GM04504 (cell line): Measurements from ENCODE around the gene CRTAC1.
"Not testable (repeated sequence)": the region's sequence is repeated elsewhere in the genome, so short reads cannot be mapped to it uniquely, and the experiment has no call there.

Experiments used
- DNase-seq: peaks from one replicate; pipeline ENCODE4 v3.0.0-alpha.2; 2012; ENCODE audit warnings: low read depth

CRTAC1 gene

DNA sequence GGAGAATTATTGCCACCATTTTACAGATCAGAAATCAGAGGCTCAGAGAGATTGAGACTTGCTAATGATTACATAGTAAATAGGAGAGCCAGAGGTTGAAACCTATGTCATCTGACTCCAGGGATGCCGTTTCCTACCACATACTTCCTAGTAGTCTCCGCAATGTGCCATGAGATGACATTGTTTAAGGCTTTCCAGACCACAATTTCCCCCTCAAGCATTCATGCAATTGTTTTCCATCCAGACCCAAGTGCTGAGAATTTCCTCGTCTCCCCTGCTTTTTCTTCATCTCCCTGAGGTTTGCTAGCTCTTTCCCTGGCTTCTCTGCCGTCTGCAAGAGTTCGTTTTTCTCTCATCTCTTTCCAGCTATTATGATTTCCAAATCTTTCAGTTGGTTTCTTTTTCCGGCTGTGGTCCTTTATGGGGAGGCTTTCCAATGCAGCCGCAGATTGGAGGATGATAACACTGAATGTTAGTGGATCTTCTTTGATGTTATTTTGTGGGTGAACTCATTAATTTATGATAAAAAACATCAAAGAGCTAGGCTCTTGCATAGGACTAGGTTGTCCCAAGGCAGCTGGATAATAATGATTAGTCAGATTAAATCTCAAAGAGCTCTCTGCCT lies 187.7 kb downstream of the CRTAC1 start:
- no peak for DNase-seq

DNA sequence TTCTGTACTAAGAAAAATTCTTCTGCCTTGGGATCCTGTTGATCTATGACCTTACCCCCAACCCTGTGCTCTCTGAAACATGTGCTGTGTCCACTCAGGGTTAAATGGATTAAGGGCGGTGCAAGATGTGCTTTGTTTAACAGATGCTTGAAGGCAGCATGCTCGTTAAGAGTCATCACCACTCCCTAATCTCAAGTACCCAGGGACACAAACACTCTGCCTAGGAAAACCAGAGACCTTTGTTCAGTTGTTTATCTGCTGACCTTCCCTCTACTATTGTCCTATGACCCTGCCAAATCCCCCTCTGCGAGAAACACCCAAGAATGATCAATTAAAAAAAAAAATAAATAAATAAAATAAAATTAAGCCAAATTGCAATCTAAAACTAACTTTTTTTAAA lies 188.3 kb downstream of the CRTAC1 start:
- not testable (repeated sequence) for DNase-seq

DNA sequence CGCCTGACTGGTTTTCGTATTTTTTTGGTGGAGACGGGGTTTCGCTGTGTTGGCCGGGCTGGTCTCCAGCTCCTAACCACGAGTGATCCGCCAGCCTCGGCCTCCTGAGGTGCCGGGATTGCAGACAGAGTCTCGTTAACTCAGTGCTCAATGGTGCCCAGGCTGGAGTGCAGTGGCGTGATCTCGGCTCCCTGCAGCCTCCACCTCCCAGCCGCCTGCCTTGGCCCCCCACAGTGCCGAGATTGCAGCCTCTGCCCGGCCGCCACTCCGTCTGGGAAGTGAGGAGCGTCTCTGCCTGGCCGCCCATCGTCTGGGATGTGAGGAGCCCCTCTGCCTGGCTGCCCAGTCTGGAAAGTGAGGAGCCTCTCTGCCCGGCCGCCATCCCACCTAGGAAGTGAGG lies 189.3 kb downstream of the CRTAC1 start:
- not testable (repeated sequence) for DNase-seq

DNA sequence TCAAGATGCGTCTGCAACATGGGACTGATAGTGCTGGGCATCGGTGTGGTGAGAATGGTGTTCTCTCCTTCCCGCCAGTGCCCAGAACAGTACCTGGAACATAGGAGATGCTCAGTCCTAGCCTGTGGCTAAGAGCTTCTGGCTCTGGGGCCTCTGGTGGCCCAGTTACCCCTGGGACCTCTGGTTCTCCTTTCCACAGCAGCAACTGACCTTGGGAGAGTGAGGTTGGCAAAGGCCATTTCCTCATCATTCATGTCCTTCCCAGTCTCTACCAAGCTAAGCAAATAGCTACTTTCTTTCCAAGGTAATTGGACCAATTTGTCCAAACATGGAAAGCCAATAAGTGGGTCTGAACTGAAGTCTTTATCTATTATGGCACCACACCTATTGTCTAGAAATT lies 192.3 kb downstream of the CRTAC1 start:
- no peak for DNase-seq

DNA sequence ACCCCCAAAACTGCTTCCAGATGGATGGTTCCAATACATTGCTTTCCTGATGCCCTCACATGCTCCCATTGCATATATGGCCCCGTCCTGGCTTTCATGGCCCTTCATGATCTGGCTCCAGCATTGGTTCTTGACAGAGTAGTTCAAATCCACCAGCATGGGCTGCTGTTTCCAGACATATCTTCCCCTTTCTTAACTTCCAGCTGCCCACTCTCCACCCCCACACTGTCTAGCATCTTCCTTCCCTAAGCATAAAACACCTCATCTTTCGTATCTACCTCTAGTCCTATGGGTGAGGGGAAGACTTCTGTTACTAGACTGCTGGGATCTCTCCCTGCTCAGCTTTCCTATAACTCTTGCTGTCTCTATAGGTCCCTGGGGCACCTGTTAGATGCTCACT lies 194.0 kb downstream of the CRTAC1 start:
- DNase-seq: no peak

DNA sequence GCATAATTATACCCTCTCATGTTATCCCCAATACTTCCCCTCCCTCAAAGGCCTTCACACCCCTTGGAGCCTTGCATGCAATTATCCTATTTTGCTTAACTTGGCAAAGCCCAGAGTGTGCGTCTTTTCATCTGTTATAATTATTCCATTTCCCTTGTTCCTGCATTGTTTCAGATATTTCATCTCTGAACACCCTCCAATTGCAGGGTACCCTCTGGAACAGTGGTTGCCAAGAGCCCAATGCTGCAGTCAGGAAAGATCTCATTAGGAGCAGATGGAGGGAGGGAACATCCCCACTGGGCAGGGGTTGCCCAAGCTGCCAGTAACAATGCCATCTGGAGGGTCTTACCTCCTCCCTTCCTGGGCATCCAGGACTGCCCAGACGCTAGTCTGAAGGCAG lies 199.2 kb downstream of the CRTAC1 start:
- DNase-seq: no peak

DNA sequence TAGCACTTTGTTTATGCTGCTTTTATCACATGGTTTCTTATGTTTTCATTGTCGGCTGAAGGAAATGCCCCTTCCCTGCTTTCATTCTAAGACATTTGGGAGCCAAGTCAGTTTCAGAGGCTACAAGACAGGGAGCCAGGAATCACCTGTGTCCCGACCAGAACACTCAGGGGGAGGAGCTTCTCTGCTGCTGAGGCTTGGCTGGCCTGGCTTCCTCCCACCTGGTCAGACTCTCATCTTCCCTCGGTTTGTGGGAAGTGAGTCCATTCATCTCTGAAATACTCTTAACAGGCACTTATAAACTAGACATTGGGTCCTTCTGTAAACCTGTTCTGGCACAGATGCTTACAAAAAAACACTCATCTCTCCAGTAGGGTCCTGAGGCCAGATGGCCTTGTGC lies 200.4 kb downstream of the CRTAC1 start:
- DNase-seq: no peak

DNA sequence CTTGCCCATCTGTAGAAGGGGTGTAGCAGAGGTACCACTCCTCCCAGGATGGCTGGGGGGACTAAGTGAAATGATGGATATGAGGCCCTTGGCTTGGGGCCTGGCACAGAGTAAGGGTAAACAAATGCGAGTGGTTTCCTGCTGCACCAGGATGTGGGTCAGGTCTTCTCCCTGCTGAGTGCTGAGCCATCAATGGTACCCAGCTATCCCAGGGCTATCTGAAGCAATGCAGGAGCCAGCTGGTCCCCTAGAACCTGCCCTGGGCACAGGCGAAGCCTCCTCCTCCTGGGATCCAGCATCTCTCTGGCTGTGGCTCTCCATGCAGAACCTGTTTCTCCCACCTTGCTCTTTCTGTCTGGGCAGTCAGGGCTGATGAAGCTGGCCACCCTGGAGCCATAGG lies 201.7 kb downstream of the CRTAC1 start:
- no peak for DNase-seq

DNA sequence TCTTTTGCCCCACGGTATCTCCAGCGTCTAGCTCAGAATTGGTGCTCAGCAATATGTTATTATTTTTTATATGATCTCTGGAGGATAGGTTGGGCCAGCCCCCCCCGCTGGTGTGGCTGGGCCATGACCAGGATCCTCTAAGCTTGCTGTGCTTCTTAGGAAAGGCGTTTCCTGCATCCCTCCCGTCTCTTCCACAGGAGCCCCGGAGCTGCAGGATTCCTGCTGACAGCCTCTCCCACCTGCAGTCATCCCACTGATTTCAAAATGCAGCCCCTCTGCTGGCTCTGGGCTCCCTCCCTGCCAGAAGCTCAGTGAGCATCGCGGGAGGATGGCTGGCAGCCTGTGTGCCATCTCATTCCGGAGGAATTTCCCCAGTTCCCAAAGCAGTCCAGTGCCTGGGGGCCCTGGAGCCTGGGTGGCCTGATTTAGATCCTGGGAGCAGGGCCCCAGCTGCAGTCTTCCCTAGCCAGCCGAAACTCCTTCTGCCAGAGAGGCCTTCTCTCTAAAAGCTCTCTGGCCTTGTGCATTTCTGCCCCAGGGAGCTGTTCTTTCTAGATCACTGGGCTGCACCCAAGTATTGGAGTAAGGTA lies 202.6 kb downstream of the CRTAC1 start:
- DNase-seq: no peak

DNA sequence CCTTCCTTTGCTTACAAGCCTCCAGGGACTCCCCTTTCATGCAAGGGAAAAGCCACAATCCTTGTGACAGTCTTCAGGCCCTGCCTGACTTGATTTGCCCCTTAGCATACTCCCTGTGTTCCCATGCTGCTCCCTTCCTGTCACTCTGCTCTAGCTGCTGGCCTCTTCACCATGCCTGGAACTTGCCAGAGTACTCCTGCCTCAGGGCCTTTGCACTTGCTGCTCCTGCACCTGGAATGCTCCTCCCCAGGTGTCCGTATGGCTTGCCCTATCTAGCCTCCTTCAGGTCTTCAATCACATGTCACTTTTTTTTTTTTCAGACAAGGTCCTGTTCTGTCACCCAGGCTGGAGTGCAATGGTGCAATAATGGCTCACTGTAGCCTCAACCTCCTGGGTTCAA lies 203.5 kb downstream of the CRTAC1 start:
- DNase-seq: no peak

DNA sequence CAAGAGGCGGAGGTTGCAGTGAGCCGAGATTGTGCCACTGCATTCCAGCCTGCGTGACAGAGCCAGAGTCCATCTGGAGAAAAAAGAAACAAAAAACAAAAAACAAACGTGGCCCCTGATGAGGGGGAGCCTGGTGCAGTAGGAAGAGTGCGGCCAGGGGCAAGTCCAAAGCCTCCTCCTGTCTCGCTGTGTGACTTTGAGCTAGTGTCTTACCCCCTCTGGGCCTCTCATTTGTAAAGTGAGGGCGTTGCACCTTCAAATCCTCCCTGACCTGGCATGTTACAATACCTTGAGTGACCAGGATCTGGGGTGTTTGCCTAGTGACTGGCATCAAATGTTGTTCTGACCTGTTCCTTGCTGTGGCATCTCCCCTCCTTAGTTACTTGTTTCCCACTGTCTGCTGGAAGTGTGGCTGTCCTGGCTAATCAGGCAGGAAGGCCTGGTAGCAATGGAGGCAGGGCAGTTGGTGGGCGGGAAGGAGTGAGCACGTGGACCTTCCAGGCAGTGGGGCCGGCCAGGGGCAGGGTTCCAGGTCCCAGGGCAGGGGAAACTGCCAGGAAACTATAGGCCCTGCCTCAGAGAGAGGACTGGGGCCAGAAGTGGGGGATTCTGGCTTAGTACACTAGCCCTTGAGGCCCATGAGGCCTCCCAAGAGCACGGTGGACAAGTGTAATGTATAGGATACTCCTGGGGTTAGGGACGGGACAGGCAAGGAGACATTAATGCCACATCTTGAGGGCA lies 205.2 kb downstream of the CRTAC1 start:
- DNase-seq: no peak

DNA sequence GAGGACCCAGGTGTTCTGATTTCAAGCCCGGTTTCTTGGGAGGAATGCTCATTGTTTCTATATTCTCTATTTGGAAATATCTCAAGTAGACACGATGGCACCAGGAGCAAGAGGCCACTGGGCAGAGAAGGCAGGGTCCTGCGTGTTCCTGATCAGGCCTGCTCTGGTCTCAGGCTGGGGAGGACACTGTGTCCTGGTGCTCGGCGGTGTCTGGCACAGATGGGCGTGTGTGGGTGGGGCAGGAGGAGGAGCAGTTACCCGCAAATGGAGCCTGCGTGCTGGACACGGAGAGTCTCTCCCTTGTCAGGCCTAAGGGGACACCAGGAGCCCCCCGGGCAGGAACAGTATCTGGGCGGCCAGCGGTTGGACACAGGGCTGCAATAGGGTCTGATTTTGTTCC lies 206.7 kb downstream of the CRTAC1 start:
- no peak for DNase-seq

DNA sequence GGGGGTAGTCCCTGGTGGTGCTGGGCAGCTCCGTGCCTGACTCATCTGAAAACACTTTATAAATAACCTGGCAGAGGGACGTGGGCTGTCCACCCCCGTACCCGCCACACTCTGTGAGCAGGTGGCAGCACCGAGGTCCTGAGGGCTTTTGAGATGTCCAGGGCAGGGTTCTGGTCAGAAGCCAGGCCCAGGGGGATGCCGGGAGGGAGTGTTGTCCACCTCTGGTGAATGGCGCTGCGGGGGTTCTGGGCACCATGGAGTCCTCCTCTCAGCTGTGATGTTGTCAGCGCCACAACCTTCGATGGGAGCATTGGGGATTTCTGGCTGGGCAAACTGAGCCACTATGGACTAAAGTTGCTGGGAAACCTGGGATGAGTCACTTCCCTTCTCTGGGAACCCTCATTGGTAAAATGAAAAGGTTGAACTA lies 208.1 kb downstream of the CRTAC1 start:
- DNase-seq: no peak

DNA sequence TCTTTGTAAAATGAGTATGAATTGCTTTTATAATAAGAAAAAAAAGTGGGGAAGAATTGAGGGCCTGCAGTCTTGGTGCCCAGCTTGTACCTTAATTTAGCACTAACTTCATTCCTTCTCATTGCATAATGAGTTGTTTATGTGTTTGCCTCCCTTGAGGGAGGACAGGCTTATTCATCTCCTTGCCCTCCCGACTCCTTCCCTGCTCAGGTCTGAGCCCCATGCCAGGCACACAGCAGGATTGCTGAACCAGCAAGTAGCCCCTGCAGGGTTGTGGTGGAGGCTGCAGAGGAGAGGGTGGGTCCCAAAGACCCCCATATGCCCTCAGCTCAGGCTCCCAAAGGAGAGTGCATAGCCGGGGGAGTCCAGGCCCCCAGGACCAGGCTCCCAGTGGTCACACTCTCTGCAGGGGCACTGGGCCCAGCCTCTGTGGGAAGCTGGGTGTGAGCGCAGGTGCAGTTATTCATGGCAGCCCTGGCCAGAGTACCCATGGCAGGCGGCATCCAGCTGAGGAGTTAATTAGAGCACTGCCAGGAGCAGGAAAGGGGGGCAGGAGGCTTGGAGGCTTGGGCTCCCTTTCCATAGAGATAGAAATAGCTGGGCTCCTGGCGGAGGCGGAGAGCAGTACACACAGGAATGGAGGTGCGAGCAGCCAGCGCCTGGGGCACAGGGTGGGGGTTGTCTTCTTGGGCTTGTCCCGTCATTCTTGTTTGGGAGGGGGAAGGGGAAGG lies 208.9 kb downstream of the CRTAC1 start:
- DNase-seq: no peak

DNA sequence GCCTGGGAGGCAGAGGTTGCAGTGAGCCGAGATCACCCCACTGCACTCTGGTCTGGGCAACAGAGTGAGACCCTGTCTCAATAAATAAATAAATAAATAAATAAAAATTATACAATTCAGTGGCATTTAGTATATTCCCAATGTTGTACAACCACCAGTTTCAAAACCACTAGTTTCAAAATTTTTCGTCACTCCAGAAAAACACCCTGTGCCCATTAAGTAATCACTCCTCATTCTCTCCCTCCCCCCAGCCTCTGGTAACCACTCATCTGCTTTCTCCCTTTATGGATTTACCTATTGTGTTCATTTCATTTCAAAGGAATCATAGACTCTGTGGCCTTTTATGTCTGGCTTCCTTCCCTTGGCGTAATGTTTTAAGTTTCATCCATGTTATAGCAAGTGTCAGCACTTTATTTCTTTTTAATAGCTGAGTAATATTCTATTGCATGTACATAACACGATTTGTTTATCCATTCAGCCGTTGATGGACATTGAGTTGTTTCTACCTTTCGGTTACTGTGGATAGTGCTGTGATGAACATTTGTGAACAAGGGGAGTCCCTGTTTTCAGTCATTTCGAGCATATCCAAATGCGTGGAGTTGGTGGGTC lies 210.2 kb downstream of the CRTAC1 start:
- DNase-seq: no peak

DNA sequence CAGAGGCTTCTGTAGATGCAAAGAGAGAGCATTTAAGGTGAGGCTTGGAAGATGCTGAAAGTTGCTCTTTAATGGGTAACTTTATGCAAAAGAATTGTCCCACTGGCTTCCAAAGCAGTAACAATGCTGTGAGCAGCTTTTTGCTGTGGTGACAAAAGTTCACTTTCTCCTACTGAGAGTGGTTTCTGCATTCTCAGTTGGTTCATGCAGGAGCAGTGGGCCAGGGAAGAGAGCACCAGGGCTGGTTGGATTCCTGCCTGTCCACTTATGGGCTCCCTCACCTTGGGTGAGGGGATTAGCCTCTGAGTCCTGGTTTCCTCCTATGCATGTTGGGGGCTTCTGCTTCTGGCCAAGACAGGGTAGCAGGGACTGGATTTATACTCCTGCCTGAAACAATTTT lies 211.8 kb downstream of the CRTAC1 start:
- no peak for DNase-seq

DNA sequence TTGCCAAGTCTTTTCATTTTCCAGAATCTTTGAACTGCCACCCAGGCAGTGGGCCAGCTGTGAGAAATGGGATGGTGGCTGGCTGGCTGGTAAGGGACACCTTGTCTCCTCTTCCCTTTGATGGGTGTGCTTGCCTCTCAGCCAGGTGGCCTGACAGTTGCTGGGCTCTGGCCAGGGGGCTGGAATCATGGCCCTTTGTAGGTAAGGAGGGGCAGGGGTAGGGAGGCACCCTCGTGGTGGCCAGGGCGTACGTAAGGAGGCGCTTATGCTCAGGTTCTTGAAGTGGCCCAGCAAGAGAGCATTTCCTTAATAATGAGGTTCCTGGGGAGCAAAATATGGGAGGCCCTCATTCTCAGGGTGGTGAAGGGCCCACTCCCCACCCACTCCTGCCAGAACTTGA lies 213.8 kb downstream of the CRTAC1 start:
- no peak for DNase-seq
